ENCODE data around the gene HRH4.

The HRH4 gene

GRCh38 chr18:24466771-24467170 is 6.3 kb downstream of the HRH4 start:
- no peak for DNase-seq (ENCODE audit: low read depth)

GRCh38 chr18:24470022-24470618 is 9.7 kb downstream of the HRH4 start:
- DNase-seq (ENCODE audit: low read depth), result no peak

GRCh38 chr18:24470805-24471204 is 10.4 kb downstream of the HRH4 start:
- DNase-seq (ENCODE audit: low read depth), result no peak

- no peak for DNase-seq (ENCODE audit: low read depth)
These were observed 12.2 kb downstream of the HRH4 start for GRCh38 chr18:24472591-24472990.

GRCh38 chr18:24474406-24474805 is 14.0 kb downstream of the HRH4 start:
- DNase-seq (ENCODE audit: low read depth), result no peak

GRCh38 chr18:24475926-24476589 is 15.6 kb downstream of the HRH4 start:
- no peak for DNase-seq (ENCODE audit: low read depth)

GRCh38 chr18:24479371-24479770 is 18.9 kb downstream of the HRH4 start:
- DNase-seq (ENCODE audit: low read depth), result no peak

GRCh38 chr18:24482821-24483220 is 22.4 kb downstream of the HRH4 start:
- DNase-seq (ENCODE audit: low read depth), result no peak

GRCh38 chr18:24485681-24486080 is 25.2 kb downstream of the HRH4 start:
- DNase-seq (ENCODE audit: low read depth), result no peak

GRCh38 chr18:24486684-24487083 is 26.2 kb downstream of the HRH4 start:
- no peak for DNase-seq (ENCODE audit: low read depth)

GRCh38 chr18:24488824-24489493 is 28.5 kb downstream of the HRH4 start:
- DNase-seq (ENCODE audit: low read depth), result no peak

- DNase-seq (ENCODE audit: low read depth), result no peak
These were observed 30.1 kb downstream of the HRH4 start for GRCh38 chr18:24490539-24490938.

- DNase-seq (ENCODE audit: low read depth), result no peak
These were observed 31.7 kb downstream of the HRH4 start for GRCh38 chr18:24491927-24492834.

- DNase-seq (ENCODE audit: low read depth), result no peak
These were observed 34.1 kb downstream of the HRH4 start for GRCh38 chr18:24494586-24494985.

- no peak for DNase-seq (ENCODE audit: low read depth)
These were observed 36.8 kb downstream of the HRH4 start for GRCh38 chr18:24497031-24497754.

- no peak for DNase-seq (ENCODE audit: low read depth)
These were observed 39.4 kb downstream of the HRH4 start for GRCh38 chr18:24499814-24500213.

- DNase-seq (ENCODE audit: low read depth), result no peak
These were observed 39.8 kb downstream of the HRH4 start for GRCh38 chr18:24500217-24500616.

- DNase-seq (ENCODE audit: low read depth), result no peak
These were observed 40.3 kb downstream of the HRH4 start for GRCh38 chr18:24500766-24501165.

GRCh38 chr18:24502667-24503523 is 42.5 kb downstream of the HRH4 start:
- DNase-seq (ENCODE audit: low read depth), result no peak

GRCh38 chr18:24504401-24504800 is 44.0 kb downstream of the HRH4 start:
- no peak for DNase-seq (ENCODE audit: low read depth)

- DNase-seq (ENCODE audit: low read depth), result no peak
These were observed 45.7 kb downstream of the HRH4 start for GRCh38 chr18:24506175-24506574.

Measured in HS-27A (cell line).